GM21526 (cell line): Measurements from ENCODE around the gene CCDC7.
A peak's percentile ranks its signal among the peaks of the same experiment; 100 is the strongest.
"Not testable (repeated sequence)": the region's sequence is repeated elsewhere in the genome, so short reads cannot be mapped to it uniquely, and the experiment has no call there.

ENCODE experiments used
- ATAC-seq: cut with Tn5 transposase; IDR thresholded peaks from one replicate; pipeline ENCODE4 v1.9.1; 2021; ENCODE audit warnings: moderate library complexity; ENCODE audit not compliant: unreplicated experiment, low FRiP score

The CCDC7 gene

GRCh38 chr10:32540691-32541470, 94.9 kb downstream of the CCDC7 start:
- no peak for ATAC-seq

- ATAC-seq = no peak
These were observed 102.3 kb downstream of the CCDC7 start for GRCh38 chr10:32548208-32548607.

- no peak for ATAC-seq
These were observed 110.9 kb downstream of the CCDC7 start for GRCh38 chr10:32556783-32557395.

GRCh38 chr10:32562695-32563094, 116.8 kb downstream of the CCDC7 start:
- ATAC-seq = not testable (repeated sequence)

- ATAC-seq = no peak
These were observed 131.5 kb downstream of the CCDC7 start for GRCh38 chr10:32577448-32577847.

- ATAC-seq = no peak
These were observed 137.0 kb downstream of the CCDC7 start for GRCh38 chr10:32582946-32583345.

GRCh38 chr10:32598022-32598421, 152.1 kb downstream of the CCDC7 start:
- not testable (repeated sequence) for ATAC-seq

- ATAC-seq = no peak
These were observed 154.4 kb downstream of the CCDC7 start for GRCh38 chr10:32600317-32600716.

GRCh38 chr10:32601562-32601961, 155.6 kb downstream of the CCDC7 start:
- ATAC-seq = not testable (repeated sequence)

- no peak for ATAC-seq
These were observed 159.8 kb downstream of the CCDC7 start for GRCh38 chr10:32605787-32606186.

- ATAC-seq = not testable (repeated sequence)
These were observed 164.6 kb downstream of the CCDC7 start for GRCh38 chr10:32610543-32610942.

GRCh38 chr10:32616438-32616837, 170.5 kb downstream of the CCDC7 start:
- no peak for ATAC-seq

- ATAC-seq = no peak
These were observed 172.5 kb downstream of the CCDC7 start for GRCh38 chr10:32618482-32618881.

GRCh38 chr10:32621969-32622368, 176.0 kb downstream of the CCDC7 start:
- no peak for ATAC-seq

GRCh38 chr10:32622409-32622808, 176.5 kb downstream of the CCDC7 start:
- no peak for ATAC-seq

- no peak for ATAC-seq
These were observed 181.2 kb downstream of the CCDC7 start for GRCh38 chr10:32627183-32627582.

GRCh38 chr10:32629910-32630309, 184.0 kb downstream of the CCDC7 start:
- no peak for ATAC-seq

- no peak for ATAC-seq
These were observed 200.6 kb downstream of the CCDC7 start for GRCh38 chr10:32646535-32646934.

- peak; percentile 65 for ATAC-seq
These were observed 204.3 kb downstream of the CCDC7 start for GRCh38 chr10:32650246-32650655.

GRCh38 chr10:32657430-32657829, 211.5 kb downstream of the CCDC7 start:
- not testable (repeated sequence) for ATAC-seq

GRCh38 chr10:32661346-32661745, 215.4 kb downstream of the CCDC7 start:
- ATAC-seq = no peak
